Measurements from ENCODE around the gene WDR82.
A peak's percentile ranks its signal among the peaks of the same experiment; 100 is the strongest.

WDR82 gene

GRCh38 chr3:52322466-52322865 is 44.0 kb upstream of the WDR82 start:
- no peak for FAIRE-seq
- DNase-seq (ENCODE audit: insufficient read length, low spot score), result no peak
- TF ChIP-seq, protein P1, sequence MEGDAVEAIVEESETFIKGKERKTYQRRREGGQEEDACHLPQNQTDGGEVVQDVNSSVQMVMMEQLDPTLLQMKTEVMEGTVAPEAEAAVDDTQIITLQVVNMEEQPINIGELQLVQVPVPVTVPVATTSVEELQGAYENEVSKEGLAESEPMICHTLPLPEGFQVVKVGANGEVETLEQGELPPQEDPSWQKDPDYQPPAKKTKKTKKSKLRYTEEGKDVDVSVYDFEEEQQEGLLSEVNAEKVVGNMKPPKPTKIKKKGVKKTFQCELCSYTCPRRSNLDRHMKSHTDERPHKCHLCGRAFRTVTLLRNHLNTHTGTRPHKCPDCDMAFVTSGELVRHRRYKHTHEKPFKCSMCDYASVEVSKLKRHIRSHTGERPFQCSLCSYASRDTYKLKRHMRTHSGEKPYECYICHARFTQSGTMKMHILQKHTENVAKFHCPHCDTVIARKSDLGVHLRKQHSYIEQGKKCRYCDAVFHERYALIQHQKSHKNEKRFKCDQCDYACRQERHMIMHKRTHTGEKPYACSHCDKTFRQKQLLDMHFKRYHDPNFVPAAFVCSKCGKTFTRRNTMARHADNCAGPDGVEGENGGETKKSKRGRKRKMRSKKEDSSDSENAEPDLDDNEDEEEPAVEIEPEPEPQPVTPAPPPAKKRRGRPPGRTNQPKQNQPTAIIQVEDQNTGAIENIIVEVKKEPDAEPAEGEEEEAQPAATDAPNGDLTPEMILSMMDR (IDR thresholded peaks at IDR 0.05; ENCODE audit: insufficient read depth, missing control alignments), result no peak

DNA sequence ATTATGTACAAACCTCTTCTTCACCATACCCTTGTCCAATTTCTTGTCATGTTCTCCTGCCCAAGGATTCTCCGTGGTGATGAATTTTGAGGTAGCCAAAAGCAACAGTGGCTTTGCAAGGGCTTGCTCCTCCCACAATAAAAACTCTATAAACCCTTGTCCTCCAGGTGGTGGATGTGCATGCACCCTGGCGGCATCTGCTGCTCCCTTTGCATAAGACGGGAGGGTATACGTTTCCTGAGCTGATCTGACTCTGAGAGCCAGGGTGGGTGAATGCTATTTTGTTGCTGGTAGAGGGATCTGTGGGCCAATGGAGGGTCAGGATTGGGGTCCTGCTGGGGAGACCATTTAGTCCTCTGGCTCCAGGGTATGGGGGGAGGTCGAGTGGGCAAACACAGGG is 43.0 kb upstream of the WDR82 start:
- no peak for DNase-seq (ENCODE audit: insufficient read length, low spot score)
- TF ChIP-seq, protein P1 (IDR thresholded peaks at IDR 0.05; ENCODE audit: insufficient read depth, missing control alignments), result no peak
- FAIRE-seq, result no peak

- FAIRE-seq, result no peak
- DNase-seq (ENCODE audit: insufficient read length, low spot score), result no peak
- TF ChIP-seq, protein P1 (IDR thresholded peaks at IDR 0.05; ENCODE audit: insufficient read depth, missing control alignments), result no peak
Measured at GRCh38 chr3:52319921-52320595, 41.6 kb upstream of the WDR82 start.

DNA sequence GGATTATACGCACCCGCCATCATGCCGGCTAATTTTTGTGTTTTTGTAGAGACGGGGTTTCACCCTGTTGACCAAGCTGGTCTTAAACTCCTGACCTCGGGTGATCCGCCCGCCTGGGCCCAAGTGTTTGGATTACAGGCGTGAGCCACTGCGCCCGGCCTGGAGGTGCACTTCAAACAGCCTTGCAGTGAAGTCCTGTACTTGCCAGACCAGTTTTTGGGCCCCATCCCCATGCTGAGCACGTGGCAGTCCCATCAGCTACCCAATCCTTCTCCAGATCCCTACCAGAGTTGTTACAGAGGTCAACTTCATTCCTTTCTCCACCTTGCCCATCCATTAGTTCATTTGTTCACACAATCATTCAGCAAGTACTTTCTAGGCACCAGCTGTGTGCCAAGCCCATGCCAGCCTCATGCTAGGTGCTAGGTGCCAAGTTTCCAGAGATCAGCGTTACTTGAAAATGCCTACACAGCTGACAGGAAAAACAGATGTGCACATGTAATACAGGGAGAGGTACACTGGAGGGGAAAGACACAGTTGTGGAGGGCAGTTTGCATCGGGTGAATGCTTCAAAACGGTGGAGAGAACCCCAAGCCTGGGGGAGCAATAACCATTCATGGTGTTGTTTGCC is 39.9 kb upstream of the WDR82 start:
- no peak for DNase-seq (ENCODE audit: insufficient read length, low spot score)
- TF ChIP-seq, protein P1 (IDR thresholded peaks at IDR 0.05; ENCODE audit: insufficient read depth, missing control alignments), result no peak
- FAIRE-seq, result no peak

GRCh38 chr3:52317208-52318000 is 39.0 kb upstream of the WDR82 start:
- no peak for FAIRE-seq
- peak; percentile 93 for DNase-seq (ENCODE audit: insufficient read length, low spot score)
- TF ChIP-seq, protein P1 (IDR thresholded peaks at IDR 0.05; ENCODE audit: insufficient read depth, missing control alignments), result no peak

DNA sequence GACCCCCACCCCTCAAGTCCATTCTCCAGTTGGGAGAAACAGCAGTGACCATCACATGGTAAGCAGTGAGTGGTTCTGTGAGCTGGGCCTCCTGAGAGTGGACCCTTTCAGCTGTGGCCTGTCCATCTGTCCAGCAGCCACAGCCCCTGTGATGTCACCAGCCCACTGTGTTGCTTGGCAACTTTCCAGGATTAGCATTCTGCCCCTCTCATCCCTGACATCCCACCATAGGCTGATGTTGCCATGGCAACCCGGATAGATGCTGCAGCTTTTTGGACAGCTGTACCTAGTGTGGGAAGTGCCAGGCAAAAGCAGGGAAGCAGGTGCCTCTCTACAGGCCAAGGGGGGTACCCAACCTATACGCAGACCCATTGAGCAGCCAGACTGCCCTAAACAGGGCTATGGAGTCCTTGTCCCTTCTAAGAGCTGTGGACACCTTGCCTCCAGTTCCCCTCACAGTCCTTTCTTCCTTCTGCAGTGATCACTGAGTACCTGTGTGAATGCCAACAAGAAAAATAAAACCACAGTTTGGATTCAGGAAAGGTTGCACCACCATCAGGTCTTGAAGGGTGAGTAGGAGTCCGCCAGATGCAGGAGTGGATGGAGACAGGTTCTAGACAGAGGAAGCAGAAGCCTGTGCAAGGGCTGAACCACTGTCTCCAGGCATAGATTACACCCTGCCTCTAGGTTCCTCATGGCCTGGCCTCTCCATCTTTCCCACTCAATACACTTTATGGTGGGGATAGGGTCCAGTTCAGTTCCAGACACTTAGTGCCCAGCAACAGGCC is 37.7 kb upstream of the WDR82 start, which contains the start of gene DNAH1:
Gene DNAH1, plus strand, starts transcription at position 343 of the 788 bp plus-strand sequence. CDS start 6,124 bp downstream, outside the sequence.
- TF ChIP-seq, protein P1 (IDR thresholded peaks at IDR 0.05; ENCODE audit: insufficient read depth, missing control alignments), result no peak
- DNase-seq (ENCODE audit: insufficient read length, low spot score), result no peak
- FAIRE-seq, result no peak

Data from D721Med (cell line).